Chondrocyte (in vitro differentiated cells): ENCODE data around the gene MFSD6. TPM values are rescaled to one million over a fixed set of nuclear protein-coding genes. Genes with fewer than 3 reads are reported as not detected.

Source experiments
- DNase-seq: peaks from one replicate; pipeline ENCODE4 v3.0.0; 2021; ENCODE audit warnings: mixed read lengths, low spot score
- H3K27ac Mint-ChIP-seq: one replicate; pipeline ENCODE4 v1.8.0; 2021; ENCODE audit warnings: mild to moderate bottlenecking, moderate library complexity, mixed read lengths; ENCODE audit not compliant: unreplicated experiment
- H3K27me3 Mint-ChIP-seq: 2 replicates; pipeline ENCODE4 v1.8.0; 2021; ENCODE audit warnings: low read depth, mixed read lengths
- H3K36me3 Mint-ChIP-seq: 2 replicates; pipeline ENCODE4 v1.8.0; 2021; ENCODE audit warnings: low read depth, mixed read lengths
- H3K4me1 Mint-ChIP-seq: 2 replicates; pipeline ENCODE4 v1.8.0; 2021; ENCODE audit warnings: low read depth, mild to moderate bottlenecking, mixed read lengths
- H3K4me3 Mint-ChIP-seq: one replicate; pipeline ENCODE4 v1.8.0; 2021; ENCODE audit warnings: mild to moderate bottlenecking, moderate library complexity, mixed read lengths; ENCODE audit not compliant: unreplicated experiment
- H3K9me3 Mint-ChIP-seq: 2 replicates; pipeline ENCODE4 v1.8.0; 2021; ENCODE audit warnings: low read depth, mixed read lengths
- total RNA-seq: library from RNA; stranded (reverse); gene quantifications from 3 replicates; pipeline ENCODE4 v1.2.1, GENCODE V29; 2021
- TF ChIP-seq, protein P1 (sequence below): fragments of 200-600 bp; sonication (generic); IDR thresholded peaks from 2 replicates; pipeline ENCODE4 v1.5.0; 2021; ENCODE audit warnings: antibody characterized with exemption, mild to moderate bottlenecking, moderate library complexity

MFSD6 gene
- total RNA-seq, 1 donor from 2014 or later = 8.4 TPM

DNA sequence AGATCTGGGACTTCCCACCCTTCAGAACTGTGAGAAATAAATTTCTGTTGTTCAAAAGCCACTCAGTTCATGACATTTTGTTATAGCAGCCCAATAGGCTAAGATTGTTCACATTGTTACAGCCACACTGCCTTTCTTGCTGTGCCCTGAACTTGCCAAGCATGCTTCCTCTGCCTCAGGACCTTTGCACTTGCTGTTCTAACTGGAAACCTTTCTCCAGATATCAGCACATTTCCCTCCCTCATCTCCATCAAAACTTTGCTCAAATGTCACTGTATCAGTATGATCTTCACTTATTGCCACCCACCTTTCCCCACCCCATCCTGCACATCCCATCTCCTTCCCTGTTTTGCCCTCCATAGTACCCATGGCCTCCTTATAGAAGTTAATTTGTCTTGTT lies 32.1 kb upstream of the MFSD6 start:
- Mint-ChIP-seq H3K27ac (no peak overlapping the region), H3K27me3 (no peaks in the 10 kb centered on the region), H3K36me3 (peaks cover under 1% of the 10 kb centered on the region), H3K4me3 (no peak overlapping the region), H3K4me1 (peaks cover 7% of the 10 kb centered on the region), H3K9me3 (no peaks in the 10 kb centered on the region)
- TF ChIP-seq, protein P1, sequence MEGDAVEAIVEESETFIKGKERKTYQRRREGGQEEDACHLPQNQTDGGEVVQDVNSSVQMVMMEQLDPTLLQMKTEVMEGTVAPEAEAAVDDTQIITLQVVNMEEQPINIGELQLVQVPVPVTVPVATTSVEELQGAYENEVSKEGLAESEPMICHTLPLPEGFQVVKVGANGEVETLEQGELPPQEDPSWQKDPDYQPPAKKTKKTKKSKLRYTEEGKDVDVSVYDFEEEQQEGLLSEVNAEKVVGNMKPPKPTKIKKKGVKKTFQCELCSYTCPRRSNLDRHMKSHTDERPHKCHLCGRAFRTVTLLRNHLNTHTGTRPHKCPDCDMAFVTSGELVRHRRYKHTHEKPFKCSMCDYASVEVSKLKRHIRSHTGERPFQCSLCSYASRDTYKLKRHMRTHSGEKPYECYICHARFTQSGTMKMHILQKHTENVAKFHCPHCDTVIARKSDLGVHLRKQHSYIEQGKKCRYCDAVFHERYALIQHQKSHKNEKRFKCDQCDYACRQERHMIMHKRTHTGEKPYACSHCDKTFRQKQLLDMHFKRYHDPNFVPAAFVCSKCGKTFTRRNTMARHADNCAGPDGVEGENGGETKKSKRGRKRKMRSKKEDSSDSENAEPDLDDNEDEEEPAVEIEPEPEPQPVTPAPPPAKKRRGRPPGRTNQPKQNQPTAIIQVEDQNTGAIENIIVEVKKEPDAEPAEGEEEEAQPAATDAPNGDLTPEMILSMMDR = no peak
- DNase-seq = no peak

DNA sequence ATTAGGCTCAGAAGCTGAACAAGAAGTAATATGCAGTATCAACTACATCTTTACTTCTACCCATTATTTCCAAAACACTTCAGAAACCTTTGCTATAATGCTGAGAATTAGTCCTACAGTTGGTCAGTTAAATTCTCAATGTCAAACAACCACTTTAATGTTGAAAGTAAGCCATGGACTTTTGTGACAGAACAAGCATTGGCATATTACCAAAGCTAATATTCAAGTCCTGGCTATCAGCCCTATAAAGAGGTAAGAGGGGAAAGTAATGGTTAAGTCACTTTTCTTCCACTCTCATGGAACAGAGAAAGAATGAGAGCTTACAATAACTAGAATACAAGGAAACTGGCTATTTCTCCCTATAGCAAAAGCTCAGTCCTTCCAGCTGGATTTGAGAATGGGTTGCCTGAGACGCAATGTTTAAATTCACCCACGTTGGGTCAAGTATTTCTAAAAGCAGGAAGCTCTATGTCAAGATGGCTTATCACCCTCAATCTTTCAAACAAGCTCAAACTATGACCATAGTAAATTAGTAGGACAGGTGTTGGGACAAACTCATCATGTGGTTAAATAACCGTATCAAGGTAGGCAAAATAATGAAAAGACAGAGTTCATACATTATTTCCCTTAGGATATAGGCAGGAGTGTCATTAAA lies 31.4 kb upstream of the MFSD6 start:
- DNase-seq = no peak
- H3K36me3 Mint-ChIP-seq = no peaks in the 10 kb centered on the region
- H3K27ac Mint-ChIP-seq = no peak overlapping the region
- peaks cover 7% of the 10 kb centered on the region for H3K4me1 Mint-ChIP-seq
- no peaks in the 10 kb centered on the region for H3K9me3 Mint-ChIP-seq
- TF ChIP-seq, protein P1 = no peak
- no peaks in the 10 kb centered on the region for H3K27me3 Mint-ChIP-seq
- no peak overlapping the region for H3K4me3 Mint-ChIP-seq

DNA sequence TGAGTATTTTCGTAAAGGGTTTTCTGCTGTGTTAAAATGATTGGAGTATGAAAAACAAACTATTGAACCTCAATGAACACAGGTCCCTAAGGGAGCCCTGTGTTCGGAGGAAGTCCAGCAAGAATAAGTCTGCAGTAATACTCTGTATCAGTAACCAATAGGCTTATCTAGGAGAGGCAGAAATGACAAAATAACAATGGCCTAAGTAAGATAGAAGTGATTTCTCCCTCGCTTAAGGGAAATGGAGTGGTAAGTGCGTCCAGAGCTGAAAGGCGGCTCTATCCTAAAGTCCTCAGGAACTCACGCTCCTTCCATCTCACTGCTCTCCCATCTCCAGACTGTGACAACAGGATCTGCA lies 29.3 kb upstream of the MFSD6 start:
- DNase-seq = no peak
- peaks cover 7% of the 10 kb centered on the region for H3K4me1 Mint-ChIP-seq
- no peaks in the 10 kb centered on the region for H3K9me3 Mint-ChIP-seq
- no peaks in the 10 kb centered on the region for H3K36me3 Mint-ChIP-seq
- no peaks in the 10 kb centered on the region for H3K27me3 Mint-ChIP-seq
- no peak overlapping the region for H3K4me3 Mint-ChIP-seq
- TF ChIP-seq, protein P1 = no peak
- no peak overlapping the region for H3K27ac Mint-ChIP-seq

DNA sequence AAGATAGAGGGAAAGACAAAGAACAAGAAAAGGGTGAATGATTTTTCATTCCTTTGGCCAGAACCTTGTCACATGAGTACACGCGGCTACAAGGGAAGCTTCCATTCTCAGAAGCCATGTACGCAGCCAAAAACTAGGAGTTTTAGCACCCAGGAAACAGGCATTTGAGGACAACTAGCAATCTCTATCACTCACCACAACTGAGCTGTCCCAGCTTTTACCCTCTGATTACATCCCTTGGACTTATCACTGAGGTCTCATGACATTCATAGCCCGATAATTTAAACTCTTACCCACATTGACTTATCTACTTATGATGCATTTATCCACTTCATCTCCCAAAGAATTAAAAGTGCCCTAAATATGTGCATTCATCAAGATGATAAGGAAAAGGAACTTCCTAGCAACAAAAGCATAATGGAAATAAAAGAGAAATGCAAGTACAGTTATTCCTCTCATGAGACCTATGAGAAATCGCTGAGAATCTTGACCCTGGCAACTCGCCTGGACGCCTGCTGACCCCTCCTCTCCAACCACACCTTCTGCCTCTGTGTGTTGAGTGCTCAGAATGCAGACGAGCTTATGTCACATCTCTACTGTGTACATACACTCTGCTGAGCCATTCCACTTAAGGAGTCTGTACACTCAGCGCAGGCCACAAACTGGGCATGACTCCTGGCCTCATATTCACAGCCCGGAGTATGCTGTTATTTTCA lies 28.7 kb upstream of the MFSD6 start:
- no peak for DNase-seq

DNA sequence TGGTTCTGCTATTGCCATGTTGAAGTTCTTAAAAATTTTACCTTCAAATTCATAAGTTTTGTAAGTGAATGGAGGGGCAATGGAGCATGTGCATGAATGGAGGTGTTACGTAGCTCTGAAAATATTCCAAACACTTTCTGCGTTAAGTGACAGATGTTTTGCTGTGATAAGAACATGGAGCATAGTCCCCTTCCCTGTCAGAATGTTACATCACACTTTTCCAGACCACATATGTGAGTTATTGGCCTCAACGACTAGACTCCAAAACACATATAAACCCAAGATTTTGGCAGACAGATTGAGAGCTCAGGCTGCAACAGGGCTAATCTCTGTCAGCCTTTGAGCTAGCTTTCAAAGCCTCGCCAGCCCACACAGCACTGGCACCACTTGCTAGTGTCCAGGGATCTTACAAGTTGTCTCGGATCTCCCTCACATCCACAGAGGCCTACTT lies 27.2 kb upstream of the MFSD6 start:
- TF ChIP-seq, protein P1 = no peak
- H3K36me3 Mint-ChIP-seq = no peaks in the 10 kb centered on the region
- no peak overlapping the region for H3K4me3 Mint-ChIP-seq
- no peak overlapping the region for H3K27ac Mint-ChIP-seq
- peaks cover 7% of the 10 kb centered on the region for H3K4me1 Mint-ChIP-seq
- DNase-seq = no peak
- no peaks in the 10 kb centered on the region for H3K9me3 Mint-ChIP-seq
- H3K27me3 Mint-ChIP-seq = no peaks in the 10 kb centered on the region

More for the DNA sequence above, 28.7 kb upstream of the MFSD6 start:
- H3K36me3 Mint-ChIP-seq = no peaks in the 10 kb centered on the region
- H3K27me3 Mint-ChIP-seq = no peaks in the 10 kb centered on the region
- TF ChIP-seq, protein P1 = no peak
- no peak overlapping the region for H3K27ac Mint-ChIP-seq
- no peaks in the 10 kb centered on the region for H3K9me3 Mint-ChIP-seq
- no peak overlapping the region for H3K4me3 Mint-ChIP-seq
- peaks cover 7% of the 10 kb centered on the region for H3K4me1 Mint-ChIP-seq
